ENCODE results near the gene ANKS1B.

The ANKS1B gene

GRCh38 chr12:98856897-98857540, 1127.7 kb downstream of the ANKS1B start:
- Histone ChIP-seq H3K27ac (no peak overlapping the region), H3K9ac (no peak overlapping the region), H3K4me1 (no peaks in the 10 kb centered on the region), H3K79me2 (no peaks in the 10 kb centered on the region), H2AFZ (no peak overlapping the region), H3K36me3 (ENCODE audit: control insufficient read depth, insufficient read depth, low read length) (no peaks in the 10 kb centered on the region), H3K9me3 (ENCODE audit: control insufficient read depth, low read length) (no peaks in the 10 kb centered on the region), H3K4me3 (ENCODE audit: low read depth, low read length) (no peak overlapping the region), H3K4me2 (ENCODE audit: low read length) (no peak overlapping the region), H3K27me3 (ENCODE audit: control insufficient read depth, insufficient read depth, low read length) (no peaks in the 10 kb centered on the region)
- no peak for TF ChIP-seq CTCF (IDR thresholded peaks at IDR 0.05)

- H3K9me3 ChIP-seq (ENCODE audit: control insufficient read depth, low read length), result no peaks in the 10 kb centered on the region
- TF ChIP-seq CTCF (IDR thresholded peaks at IDR 0.05), result no peak
- H3K4me2 ChIP-seq (ENCODE audit: low read length), result no peak overlapping the region
- H3K27ac ChIP-seq, result no peak overlapping the region
- H2AFZ ChIP-seq, result no peak overlapping the region
- no peak overlapping the region for H3K4me3 ChIP-seq (ENCODE audit: low read depth, low read length)
- H3K27me3 ChIP-seq (ENCODE audit: control insufficient read depth, insufficient read depth, low read length), result no peaks in the 10 kb centered on the region
- no peaks in the 10 kb centered on the region for H3K36me3 ChIP-seq (ENCODE audit: control insufficient read depth, insufficient read depth, low read length)
- H3K9ac ChIP-seq, result no peak overlapping the region
- no peaks in the 10 kb centered on the region for H3K79me2 ChIP-seq
- H3K4me1 ChIP-seq, result no peaks in the 10 kb centered on the region
Observed at GRCh38 chr12:98852181-98852580, 1132.6 kb downstream of the ANKS1B start.

GRCh38 chr12:98847242-98847641, 1137.5 kb downstream of the ANKS1B start:
- Histone ChIP-seq H3K4me3 (ENCODE audit: low read depth, low read length) (no peak overlapping the region), H3K9ac (no peak overlapping the region), H3K36me3 (ENCODE audit: control insufficient read depth, insufficient read depth, low read length) (no peaks in the 10 kb centered on the region), H3K9me3 (ENCODE audit: control insufficient read depth, low read length) (no peaks in the 10 kb centered on the region), H3K27ac (no peak overlapping the region), H3K4me2 (ENCODE audit: low read length) (no peak overlapping the region), H2AFZ (no peak overlapping the region), H3K27me3 (ENCODE audit: control insufficient read depth, insufficient read depth, low read length) (no peaks in the 10 kb centered on the region), H3K79me2 (no peaks in the 10 kb centered on the region), H3K4me1 (no peaks in the 10 kb centered on the region)
- no peak for TF ChIP-seq CTCF (IDR thresholded peaks at IDR 0.05)

GRCh38 chr12:98845957-98846356, 1138.8 kb downstream of the ANKS1B start:
- Histone ChIP-seq H3K4me2 (ENCODE audit: low read length) (no peak overlapping the region), H3K9me3 (ENCODE audit: control insufficient read depth, low read length) (no peaks in the 10 kb centered on the region), H2AFZ (no peak overlapping the region), H3K27ac (no peak overlapping the region), H3K36me3 (ENCODE audit: control insufficient read depth, insufficient read depth, low read length) (no peaks in the 10 kb centered on the region), H3K9ac (no peak overlapping the region), H3K79me2 (no peaks in the 10 kb centered on the region), H3K27me3 (ENCODE audit: control insufficient read depth, insufficient read depth, low read length) (no peaks in the 10 kb centered on the region), H3K4me1 (no peaks in the 10 kb centered on the region), H3K4me3 (ENCODE audit: low read depth, low read length) (no peak overlapping the region)
- TF ChIP-seq CTCF (IDR thresholded peaks at IDR 0.05), result no peak

- no peaks in the 10 kb centered on the region for H3K9me3 ChIP-seq (ENCODE audit: control insufficient read depth, low read length)
- no peak for TF ChIP-seq CTCF (IDR thresholded peaks at IDR 0.05)
- H3K27me3 ChIP-seq (ENCODE audit: control insufficient read depth, insufficient read depth, low read length), result no peaks in the 10 kb centered on the region
- no peak overlapping the region for H3K9ac ChIP-seq
- no peak overlapping the region for H3K27ac ChIP-seq
- H3K4me2 ChIP-seq (ENCODE audit: low read length), result no peak overlapping the region
- no peaks in the 10 kb centered on the region for H3K4me1 ChIP-seq
- H3K36me3 ChIP-seq (ENCODE audit: control insufficient read depth, insufficient read depth, low read length), result no peaks in the 10 kb centered on the region
- no peak overlapping the region for H3K4me3 ChIP-seq (ENCODE audit: low read depth, low read length)
- H2AFZ ChIP-seq, result no peak overlapping the region
- H3K79me2 ChIP-seq, result no peaks in the 10 kb centered on the region
Observed at GRCh38 chr12:98840325-98840724, 1144.4 kb downstream of the ANKS1B start.

Data from parathyroid adenoma (tissue), 2 donors.